Activated CD8-positive, alpha-beta memory T cell treated with anti-CD3 and anti-CD28 coated beads, Interleukin-2, amount 50 U/mL, for 24 hours (primary cell): ENCODE measurements around the gene ING1.
A peak's percentile ranks its signal among the peaks of the same experiment; 100 is the strongest.
"Not testable (repeated sequence)": the region's sequence is repeated elsewhere in the genome, so short reads cannot be mapped to it uniquely, and the experiment has no call there.

Experiments
- DNase-seq: peaks from one replicate; pipeline ENCODE4 v3.0.0-alpha.2; 2020; ENCODE audit errors: extremely low read depth

ING1 gene

DNA sequence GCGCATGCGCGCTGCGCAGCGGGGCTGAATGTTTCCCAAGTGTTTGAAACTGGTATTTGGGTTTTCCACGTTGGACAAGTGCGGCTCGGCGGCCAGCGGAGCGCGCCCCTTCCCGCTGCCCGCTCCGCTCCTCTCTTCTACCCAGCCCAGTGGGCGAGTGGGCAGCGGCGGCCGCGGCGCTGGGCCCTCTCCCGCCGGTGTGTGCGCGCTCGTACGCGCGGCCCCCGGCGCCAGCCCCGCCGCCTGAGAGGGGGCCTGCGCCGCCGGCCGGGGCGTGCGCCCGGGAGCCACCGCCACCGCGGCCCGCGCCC, at the start of gene ING1:
TSS of gene ING1 (plus strand) at position 59 of the 311 bp plus-strand sequence. CDS start 450 bp downstream, outside the sequence.
- DNase-seq: no peak

DNA sequence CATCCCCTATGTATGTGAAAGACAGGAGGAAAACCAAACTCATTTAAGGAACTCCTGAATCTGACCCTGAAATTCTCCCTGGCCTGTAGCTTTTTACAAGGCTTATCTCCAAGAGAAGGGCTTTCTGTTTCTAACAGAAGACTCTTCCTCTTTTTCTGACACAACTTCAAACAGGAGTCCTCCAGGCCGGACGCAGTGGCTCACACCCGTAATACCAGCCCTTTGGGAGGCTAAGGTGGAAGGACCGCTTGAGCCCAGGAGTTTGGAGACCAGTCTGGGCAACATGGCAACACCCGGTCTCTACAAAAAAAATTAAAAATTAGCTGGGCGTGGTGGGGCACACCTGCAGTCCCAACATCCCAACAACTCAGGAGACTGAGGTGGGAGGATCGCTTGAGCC, 49.5 kb upstream of the ING1 start:
- no peak for DNase-seq

DNA sequence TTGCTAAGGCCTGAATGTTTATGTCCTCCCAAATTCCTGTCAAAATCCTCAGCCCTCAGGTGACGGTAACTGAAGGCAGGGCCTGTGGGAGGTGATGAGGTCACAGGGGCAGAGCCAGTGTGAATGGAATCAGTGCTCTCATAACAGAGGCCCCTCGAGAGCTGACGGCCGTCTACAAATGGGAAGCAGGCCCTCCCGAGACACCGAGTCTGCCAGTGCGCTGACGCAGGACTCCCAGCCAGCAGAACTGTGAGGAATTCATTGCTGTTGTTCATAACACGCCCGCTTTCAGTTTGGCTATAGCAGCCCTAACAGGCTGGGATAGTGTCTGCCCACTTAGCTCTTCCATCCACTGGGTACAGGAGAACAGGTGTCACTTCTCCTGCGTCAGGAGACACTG, 48.8 kb upstream of the ING1 start:
- no peak for DNase-seq

GRCh38 chr13:110665491-110666254, 47.8 kb upstream of the ING1 start:
- DNase-seq: no peak

DNA sequence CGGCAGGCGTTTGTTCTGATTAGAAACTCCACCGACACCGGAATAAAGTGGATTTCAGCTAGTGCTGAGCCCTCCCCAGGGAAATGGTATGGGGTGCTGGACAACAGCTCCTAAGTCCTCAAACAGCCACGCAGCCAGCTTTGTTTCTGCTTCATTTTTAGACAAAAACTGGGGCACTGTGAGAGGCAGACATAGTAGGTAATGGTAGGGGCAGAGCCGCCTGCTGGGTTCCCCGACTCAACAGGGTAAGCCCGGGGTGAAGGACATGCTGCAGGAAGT, 47.3 kb upstream of the ING1 start:
- DNase-seq: no peak

DNA sequence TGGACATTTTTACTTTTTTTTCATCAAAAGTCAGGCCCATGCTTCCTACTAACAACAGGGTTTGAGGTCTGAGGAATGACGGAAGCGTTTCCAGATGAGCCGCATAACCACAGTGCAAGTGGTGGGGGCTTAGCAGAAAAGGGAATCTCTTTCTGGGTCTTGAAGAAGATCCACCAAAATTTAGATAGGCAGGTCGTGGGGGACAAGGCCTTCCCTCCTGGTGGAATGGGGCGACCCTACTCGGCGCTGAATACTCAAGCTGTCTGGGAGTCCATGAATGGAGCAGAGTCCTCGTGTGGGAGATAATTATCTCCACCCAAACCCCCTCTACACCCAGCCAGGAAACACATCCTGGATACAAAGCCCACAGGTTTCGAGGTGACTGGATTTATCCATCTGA, 44.5 kb upstream of the ING1 start:
- DNase-seq: no peak

DNA sequence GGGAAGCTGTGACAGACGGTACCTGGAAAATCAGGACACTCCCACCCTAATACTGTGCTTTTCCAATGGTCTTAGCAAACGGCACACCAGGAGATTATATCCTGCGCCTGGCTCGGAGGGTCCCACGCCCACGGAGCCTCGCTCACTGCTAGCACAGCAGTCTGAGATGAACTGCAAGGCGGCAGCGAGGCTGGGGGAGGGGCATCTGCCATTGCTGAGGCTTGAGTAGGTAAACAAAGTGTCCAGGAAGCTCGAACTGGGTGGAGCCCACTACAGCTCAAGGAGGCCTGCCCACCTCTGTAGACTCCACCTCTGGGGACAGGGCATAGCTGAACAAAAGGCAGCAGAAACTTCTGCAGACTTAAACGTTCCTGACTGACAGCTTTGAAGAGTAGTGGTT, 43.7 kb upstream of the ING1 start:
- not testable (repeated sequence) for DNase-seq

DNA sequence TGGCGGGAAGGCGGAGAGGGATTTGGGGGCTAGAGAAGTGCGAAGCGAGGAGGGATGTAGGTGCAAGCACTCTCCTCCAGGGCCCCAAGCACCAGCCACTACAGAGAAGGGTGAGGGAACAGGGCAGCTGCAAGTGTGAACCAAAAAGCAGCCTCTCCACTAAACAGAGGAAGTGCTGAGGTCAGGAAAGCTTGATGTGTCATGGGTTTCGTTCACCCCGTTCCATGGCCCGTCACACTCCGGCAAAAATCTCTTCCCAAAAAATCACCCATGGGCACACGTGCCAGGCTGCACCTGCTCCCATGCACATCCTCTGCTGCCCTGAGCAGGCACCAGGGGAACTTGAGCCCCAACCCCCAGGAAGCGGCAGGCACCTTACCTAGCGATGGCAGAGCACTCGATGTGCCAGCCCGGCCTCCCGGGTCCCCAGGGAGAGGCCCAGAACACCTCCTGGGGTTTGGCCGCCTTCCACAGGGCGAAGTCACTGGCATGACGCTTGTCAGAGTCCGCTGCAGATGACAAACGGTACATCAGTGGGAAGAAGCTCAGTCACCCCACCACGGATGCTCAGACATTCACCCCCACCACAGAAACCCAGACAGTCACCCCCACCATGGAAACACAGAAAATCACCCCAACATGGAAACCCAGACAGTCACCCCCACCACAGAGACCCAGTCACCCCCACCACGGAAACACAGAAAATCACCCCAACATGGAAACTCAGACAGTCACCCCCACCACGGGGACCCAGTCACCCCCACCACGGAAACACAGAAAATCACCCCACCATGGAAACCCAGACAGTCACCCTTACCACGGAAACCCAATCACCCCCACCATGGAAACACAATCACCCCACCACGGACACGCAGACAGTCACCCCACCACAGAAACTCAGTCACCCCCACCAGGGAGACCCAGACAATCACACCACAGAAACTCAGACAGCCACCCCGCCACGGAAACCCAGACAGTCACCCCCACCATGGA, 36.6 kb upstream of the ING1 start:
- DNase-seq: peak; percentile 24

- no peak for DNase-seq
Observed at GRCh38 chr13:110677731-110678545, 35.6 kb upstream of the ING1 start.

GRCh38 chr13:110680852-110681251, 32.6 kb upstream of the ING1 start:
- no peak for DNase-seq

DNA sequence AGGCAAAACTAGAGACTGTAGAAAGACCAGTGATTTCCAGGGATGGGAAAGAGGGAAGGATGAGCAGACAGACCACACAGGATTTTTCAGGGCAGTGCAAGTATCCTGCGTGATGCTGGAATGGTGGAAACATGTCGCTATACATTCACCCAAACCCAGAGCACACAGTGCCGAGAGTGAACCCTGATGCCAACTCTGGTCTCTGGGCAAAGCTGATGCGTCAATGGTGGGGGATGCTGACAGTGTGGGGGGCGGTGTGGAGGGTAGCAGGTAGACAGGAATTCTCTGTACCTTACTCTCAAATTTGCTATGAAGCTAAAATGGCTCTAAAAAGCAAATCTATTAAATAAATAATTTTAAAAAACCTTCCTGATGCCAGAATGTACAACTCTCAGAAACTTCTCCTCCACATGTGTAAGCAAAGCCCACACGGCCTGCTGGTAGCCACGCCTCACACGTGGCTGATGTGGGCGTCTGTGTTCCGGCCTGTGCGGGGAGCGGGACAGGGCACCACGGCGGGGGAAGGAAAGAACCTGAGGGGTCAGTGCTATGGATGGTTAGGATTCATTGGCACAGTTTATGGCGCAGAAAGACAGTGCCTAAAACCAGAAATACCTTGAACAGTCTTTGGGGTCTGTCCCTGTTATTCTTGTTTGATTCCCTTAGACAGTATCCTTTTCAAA, 31.5 kb upstream of the ING1 start:
- no peak for DNase-seq

DNA sequence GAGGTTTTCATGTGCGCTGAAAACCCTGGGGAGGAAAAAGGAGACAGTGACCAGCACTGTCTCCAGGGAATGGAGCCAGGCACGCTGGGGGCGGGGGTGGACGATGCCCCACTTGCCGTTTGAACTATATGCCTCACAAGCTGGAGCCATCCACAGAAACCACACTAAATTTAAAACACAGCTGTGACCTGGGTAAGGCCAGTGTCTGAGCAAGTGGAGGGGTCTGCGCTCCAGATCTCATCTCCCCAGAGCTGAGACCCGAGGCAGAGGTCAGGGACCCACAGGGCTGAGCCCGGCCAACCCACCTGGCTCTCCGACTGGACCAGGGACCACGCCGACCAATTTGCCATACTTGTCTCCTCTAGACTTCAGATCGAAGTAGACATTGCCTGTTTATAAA, 30.8 kb upstream of the ING1 start:
- DNase-seq: no peak

DNA sequence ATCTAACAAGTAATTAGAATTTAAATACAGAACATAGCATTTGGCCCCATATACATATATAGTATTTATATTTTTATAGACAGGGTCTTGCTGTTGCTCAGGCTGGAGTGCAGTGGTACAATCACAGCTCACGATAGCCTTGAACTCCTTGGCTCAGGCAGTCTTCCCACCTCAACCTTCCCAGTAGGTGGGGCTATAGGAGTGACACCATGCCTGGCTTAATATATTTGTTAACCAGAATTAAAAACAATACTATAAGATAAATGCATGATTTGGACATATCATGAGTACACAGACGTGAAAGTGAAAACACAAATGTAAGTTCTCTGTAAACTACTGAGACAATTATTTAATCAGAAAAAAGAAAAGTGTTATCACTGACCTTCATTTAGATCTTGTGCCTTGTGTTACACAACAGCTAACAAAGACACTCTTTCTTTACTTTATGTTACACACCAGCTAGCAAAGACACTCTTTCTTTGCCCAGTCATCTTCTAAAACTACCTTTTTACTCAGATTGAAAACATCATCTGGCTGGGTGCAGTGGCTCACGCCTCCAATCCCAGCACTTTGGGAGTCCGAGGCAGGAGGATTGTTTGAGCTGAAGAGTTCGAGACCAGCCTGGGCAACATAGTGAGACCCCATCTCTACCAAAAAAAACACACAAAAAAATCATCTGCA, 30.2 kb upstream of the ING1 start:
- DNase-seq: no peak

DNA sequence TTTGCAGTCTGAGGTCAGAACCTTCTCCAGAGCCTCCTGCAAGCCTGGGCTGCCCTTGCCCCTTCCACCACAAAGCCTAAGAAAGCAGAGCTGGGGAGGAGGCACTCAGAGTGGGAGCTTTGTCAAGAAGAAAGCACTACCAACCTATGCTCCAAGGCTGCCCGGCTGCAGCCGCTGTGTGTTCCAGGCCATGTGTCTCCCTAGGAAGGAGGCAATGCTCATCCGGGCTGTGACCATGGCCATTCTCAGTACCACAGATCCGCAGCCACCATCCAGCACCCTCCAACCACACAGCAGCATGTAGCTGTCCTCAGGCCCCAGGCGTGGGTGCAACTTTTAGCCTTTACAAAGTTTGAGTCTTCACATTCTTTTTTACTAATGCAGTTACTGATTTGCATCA, 29.6 kb upstream of the ING1 start:
- DNase-seq: no peak

- DNase-seq: no peak
Observed at GRCh38 chr13:110684388-110685056, 29.0 kb upstream of the ING1 start.

DNA sequence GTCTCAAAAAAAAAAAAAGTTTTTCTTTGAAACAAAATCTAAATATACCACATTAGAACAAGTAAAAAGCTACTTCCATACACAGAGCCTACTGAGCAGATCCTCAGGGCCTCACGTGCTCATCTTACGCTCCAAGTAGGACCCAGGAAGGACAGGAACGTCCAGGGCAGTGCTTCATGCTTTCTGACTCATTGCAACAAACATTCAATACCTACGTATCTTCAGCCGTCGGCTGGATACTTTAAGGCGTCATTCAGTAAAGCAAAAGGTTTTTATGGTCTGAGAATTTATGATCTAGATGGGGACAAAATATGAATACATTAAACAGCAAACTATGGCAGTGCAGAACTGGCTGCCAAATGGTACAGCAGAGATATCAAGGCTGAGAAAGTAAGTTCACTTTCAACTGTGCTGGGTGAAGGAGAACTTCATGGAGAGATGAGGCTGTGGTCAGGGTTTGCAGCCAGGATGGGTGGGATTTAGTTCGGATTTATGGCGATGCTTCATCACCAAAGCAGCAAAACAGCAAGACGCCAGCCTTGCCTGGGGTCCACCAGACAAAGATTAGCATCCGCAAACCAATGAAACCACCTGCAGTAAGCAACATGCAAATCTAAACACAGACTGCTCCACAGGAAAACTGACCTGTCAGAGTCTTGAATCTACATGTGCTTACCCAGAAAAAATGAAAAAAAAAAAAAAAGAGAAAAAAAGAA, 28.0 kb upstream of the ING1 start:
- DNase-seq: no peak

GRCh38 chr13:110687736-110688135, 25.8 kb upstream of the ING1 start:
- DNase-seq: no peak

DNA sequence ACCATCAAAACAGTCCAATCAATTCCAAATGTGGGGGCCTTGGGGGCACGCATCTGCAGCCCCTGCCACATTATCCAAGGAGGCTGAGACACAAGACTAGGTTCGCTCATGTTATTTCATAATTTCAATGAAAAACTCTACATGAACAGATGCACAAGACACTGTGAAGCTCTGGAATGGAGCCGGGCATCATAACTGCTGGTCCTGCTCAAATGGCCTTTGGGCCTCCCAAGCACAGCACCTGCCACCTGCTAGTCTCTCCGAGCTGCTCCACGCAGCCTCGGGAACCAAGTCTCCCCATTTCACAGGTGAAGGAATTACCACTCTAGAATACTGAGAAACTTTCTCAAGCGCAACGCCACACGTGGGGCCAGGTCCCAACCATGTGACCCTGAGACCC, 24.5 kb upstream of the ING1 start:
- no peak for DNase-seq

GRCh38 chr13:110689711-110690110, 23.8 kb upstream of the ING1 start:
- DNase-seq: no peak

DNA sequence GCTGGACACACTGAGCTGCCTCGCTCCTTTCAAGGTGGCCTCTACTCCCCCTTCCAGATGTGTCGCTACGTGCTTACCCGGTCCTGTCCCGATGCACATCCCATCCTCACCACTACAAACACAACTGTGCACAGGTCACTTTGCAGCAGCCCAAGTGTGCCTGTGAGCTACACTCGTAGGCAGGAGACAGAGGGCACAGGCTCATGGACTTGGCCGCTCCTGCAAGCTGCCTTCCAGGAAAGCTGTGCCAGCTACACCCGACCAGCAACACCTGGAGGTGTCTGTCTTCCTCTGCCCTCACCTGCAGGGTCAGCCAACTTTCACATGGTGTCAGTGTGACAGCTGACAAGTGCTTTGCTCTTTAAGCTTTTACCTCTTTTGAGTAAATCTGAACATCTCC, 23.0 kb upstream of the ING1 start:
- DNase-seq: no peak
